HG03064 (cell line): ENCODE results near the gene TEAD3.

ENCODE experiments used
- ATAC-seq: cut with Tn5 transposase; IDR thresholded peaks from one replicate; pipeline ENCODE4 v1.9.1; 2021; ENCODE audit warnings: low read depth; ENCODE audit not compliant: unreplicated experiment

TEAD3 gene

GRCh38 chr6:35514587-35514986, 17.7 kb upstream of the TEAD3 start:
- no peak for ATAC-seq

- no peak for ATAC-seq
Measured at GRCh38 chr6:35512740-35513139, 15.9 kb upstream of the TEAD3 start, which contains the start of gene TULP1. Gene TULP1, minus strand, starts transcription at chr6:35512896. Its CDS starts 38 bp downstream, at chr6:35512858.

GRCh38 chr6:35512006-35512405, 15.1 kb upstream of the TEAD3 start:
- no peak for ATAC-seq

GRCh38 chr6:35511562-35511941, 14.7 kb upstream of the TEAD3 start:
- ATAC-seq, result no peak

- no peak for ATAC-seq
Measured at GRCh38 chr6:35510916-35511561, 14.2 kb upstream of the TEAD3 start.

- ATAC-seq, result no peak
Measured at GRCh38 chr6:35508542-35508941, 11.7 kb upstream of the TEAD3 start.

GRCh38 chr6:35508027-35508426, 11.1 kb upstream of the TEAD3 start:
- ATAC-seq, result no peak

GRCh38 chr6:35507221-35507620, 10.3 kb upstream of the TEAD3 start:
- ATAC-seq, result no peak

- no peak for ATAC-seq
Measured at GRCh38 chr6:35506536-35506935, 9.7 kb upstream of the TEAD3 start.

GRCh38 chr6:35505999-35506412, 9.1 kb upstream of the TEAD3 start:
- ATAC-seq, result no peak

GRCh38 chr6:35503534-35503933, 6.7 kb upstream of the TEAD3 start:
- ATAC-seq, result no peak

GRCh38 chr6:35501784-35502183, 4.9 kb upstream of the TEAD3 start:
- ATAC-seq, result no peak

GRCh38 chr6:35500782-35501181, 3.9 kb upstream of the TEAD3 start:
- no peak for ATAC-seq

- no peak for ATAC-seq
Measured at GRCh38 chr6:35499372-35499771, 2.5 kb upstream of the TEAD3 start.

GRCh38 chr6:35498422-35499067, 1.7 kb upstream of the TEAD3 start:
- no peak for ATAC-seq

GRCh38 chr6:35497571-35498421, 917 bp upstream of the TEAD3 start:
- no peak for ATAC-seq

GRCh38 chr6:35496036-35496840, 641 bp downstream of the TEAD3 start:
- no peak for ATAC-seq

GRCh38 chr6:35495258-35496035, 1.4 kb downstream of the TEAD3 start:
- ATAC-seq, result no peak

- no peak for ATAC-seq
Measured at GRCh38 chr6:35494161-35494563, 2.7 kb downstream of the TEAD3 start.
